HG02588 (cell line): ENCODE data around the gene HMCES.

Experiments used
- ATAC-seq: cut with Tn5 transposase; IDR thresholded peaks from one replicate; pipeline ENCODE4 v1.9.1; 2021; ENCODE audit warnings: mild to moderate bottlenecking, moderate library complexity; ENCODE audit not compliant: unreplicated experiment

The HMCES gene

DNA sequence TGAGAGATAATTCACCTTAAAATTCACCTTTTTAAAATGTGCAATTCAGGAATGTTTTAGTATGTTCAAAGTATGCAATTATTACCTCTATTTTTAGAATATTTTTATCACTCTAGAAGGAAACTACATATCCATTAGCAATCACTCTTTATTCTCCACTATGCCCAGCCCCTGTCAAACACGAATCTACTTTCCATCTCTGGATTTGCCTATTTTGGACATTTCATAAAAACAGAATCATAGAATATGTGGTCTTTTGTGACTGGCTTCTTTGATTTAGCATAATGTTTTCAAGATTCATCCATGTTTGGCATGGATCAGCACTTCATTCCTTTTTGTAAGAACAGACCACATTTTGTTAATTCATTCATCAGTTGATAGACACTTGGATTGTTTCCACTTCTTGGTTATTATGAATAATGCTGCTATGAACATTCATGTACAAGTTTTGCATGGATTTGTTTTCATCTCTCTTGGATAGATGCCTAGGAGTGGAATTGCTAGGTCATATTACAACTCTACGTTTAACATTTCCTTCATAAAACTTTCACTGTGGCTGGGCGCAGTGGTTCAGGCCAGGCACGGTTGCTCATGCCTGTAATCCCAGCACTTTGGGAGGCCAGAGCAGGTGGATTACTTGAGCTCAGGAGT is 12.7 kb downstream of the HMCES start:
- ATAC-seq = no peak

DNA sequence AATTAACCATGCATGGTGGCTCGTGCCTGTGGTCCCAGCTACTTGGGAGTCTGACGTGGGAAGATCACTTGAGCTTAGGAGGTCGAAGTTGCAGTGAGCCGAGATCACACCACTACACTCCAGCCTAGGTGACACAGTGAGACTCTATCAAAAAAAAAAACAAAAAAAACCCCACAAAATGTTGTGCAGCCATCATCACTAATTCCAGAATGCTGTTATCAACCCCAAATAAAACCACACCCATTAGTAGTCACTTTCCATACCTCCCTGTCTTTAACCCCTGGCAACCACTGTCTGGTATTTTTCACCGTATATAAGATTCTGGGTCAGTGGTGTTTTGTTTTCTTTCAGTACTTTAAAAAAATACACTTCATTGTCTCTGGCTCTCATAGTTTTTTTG is 16.6 kb downstream of the HMCES start:
- no peak for ATAC-seq

DNA sequence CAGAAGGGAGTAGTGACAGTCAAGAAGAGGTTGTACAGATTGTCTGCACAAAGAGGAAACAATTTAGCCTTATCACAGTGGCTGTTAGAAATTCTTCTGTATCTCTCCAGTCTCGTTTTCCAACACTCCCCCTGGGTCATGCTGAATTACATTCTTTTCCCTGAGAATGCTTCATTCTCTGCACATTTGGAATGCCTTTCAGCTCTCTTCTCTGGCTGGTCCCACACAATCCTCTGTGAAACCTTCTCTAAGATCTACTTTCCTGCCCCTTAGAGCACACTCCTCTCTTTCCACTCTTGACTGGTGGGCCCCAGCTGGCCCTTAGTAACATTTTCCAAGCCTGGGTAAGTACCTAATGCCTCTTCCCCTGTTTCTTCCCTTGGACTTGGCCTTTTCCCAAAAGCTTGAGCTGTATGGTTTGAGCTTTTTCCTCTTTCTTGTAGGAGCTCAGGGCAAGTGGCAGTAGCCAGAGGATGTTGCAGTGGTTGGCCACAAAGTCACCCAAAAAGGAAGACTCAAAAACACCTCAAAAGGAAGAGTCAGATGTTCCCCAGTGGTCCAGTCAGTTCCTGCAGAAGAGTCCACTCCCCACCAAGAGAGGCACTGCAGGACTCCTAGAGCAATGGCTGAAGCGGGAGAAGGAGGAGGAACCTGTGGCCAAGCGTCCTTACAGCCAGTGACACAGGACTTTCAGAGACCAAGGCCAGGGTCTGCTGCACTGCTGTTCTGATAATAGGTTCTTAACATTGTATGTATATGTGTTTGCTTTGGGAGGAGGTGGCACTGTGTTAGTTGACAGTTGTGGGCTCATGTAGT is 25.7 kb downstream of the HMCES start:
- no peak for ATAC-seq

- no peak for ATAC-seq
These were observed 26.2 kb downstream of the HMCES start for GRCh38 chr3:129304962-129305222.

DNA sequence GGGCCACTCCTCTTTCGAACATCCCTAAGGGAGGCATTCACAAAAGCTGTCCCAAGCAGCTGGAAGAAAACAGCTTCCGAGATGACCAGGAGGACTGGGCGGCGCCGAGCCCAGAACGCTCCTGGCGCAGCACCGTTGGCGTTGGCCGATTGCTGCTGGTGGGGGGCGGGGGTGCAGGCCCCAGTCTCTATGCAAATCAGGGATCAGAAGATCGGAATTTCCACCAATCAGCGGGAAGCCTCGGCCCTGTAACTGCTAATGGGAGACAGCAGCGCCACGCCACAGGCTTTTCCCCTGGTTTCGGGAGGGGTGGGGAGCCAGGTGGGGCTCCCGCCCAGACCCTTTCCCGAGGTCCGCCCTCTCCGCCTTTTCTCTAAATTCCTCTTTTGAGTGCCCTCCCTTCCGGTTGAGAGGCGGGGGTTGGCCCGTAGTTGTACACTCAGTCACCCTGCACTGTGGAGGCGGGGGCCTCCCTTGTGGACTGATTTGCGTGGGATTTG is 27.0 kb downstream of the HMCES start:
- ATAC-seq = peak; percentile 39

GRCh38 chr3:129308636-129309035 is 30.0 kb downstream of the HMCES start:
- no peak for ATAC-seq

DNA sequence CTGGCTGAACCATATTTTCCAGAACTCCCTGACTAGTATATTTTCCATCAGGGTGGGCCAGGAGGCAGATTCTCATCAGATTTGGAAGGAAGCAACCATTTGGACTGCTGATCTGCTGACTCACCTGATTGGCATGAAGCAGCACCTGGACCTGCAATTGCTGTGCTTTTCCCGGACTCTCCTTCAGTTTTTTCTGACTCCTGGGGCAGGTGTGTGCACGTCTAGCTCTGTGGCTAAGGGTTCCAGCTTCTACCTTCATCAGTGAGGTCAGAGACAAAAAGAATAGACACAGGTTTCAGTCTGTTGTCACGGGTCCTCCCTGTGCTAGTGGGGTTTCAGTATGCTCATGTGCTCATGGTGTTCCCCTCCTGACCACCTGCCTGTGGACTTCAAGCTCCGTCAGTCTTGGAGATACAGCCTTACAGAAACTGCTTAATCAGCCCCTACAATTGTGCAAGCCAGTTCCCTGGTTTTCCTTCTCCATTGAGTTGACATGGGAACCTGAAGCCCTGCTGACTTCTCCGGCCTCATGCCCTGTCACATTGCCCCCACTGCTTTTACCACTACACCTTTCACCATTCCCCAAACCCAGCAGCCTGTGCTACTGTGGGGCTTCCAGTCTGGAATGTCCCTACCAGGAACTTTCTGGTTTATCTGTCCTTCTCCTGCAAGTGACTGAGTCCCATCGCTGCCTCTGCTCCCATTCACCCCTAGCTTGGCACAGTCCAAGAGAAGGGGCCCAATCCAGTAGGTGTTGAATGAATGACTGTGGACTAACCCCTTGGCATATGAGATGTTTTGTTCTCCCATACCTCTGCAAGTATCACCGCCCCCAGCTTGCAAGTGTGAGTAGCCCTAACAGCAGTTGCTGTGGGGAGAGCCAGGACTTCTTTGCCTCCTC is 31.7 kb downstream of the HMCES start:
- ATAC-seq = no peak

DNA sequence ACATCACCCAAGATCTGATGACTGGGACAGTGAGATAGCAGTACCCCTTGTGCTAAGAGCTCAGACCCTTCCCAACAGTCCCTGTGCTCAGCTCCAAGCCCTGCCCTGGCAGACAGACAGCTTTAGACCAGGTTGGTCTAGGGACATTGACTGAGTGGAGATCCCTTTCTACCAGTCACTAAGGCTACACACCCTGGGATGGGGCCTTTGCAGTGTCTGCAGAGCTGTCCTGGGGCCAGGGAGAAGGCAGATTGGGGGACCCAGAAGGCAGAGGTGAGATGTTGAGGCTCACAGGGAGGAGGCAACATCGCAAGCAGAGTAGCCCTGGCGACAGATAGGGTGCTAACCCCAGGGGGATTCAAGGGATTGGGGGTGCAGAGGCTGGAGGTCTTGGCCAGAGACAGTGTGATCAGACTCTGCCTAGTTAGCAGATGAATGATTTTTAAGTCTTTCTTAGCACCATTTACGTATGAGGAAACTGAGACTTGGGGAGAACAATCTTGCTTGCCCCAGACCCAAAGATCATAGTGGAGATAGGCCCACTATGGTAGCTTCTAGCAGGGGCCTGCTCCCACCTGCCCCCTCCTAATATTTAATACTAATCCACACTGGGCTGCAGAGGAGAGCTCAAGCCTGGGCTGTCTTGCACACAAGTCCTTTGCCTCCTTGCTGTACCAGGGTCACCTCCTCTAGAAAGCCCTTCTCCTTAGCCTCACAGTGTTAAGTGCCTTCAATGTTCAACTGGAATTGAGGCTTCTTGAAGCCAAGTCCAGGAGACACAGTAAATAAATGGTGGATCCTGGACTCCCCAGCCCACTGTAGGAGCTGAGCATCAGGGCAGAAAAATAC is 32.6 kb downstream of the HMCES start:
- no peak for ATAC-seq

GRCh38 chr3:129312021-129312639 is 33.5 kb downstream of the HMCES start:
- no peak for ATAC-seq

GRCh38 chr3:129312671-129313414 is 34.2 kb downstream of the HMCES start:
- ATAC-seq = no peak

GRCh38 chr3:129313415-129313664 is 34.7 kb downstream of the HMCES start:
- ATAC-seq = no peak

DNA sequence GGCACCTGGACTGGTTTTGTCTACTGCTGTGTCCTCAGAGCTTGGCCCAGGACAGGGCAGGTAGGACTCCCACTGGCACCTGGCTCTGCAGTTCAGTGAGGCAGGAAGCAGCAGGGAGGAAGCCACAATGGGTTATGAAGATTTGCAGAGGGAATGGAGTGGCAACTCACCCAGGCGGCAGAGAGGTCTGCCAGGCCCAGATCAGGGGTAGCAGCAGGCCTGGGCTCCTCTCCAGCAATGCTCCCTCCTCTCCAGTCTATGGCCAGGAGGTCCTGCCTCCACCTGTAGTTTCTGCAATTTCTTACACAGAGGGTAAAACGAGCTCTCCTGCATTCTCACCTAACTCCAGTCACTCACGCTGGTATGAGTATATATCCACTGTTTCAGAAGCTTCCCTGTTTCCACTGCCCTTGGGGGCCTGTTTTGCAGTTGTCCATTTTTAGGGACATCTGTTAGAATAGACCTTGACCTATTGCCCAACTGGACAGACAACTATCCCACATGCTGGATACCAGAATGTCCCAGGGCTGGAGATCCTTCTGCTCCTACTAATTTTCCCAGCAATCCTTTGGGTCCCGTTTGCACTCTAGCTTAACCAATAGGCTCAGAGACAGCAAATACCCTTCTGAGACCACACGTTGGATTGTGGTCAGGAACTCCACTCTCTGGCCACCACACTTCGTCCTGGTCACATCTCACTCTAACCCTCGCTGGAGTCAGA is 35.2 kb downstream of the HMCES start:
- ATAC-seq = no peak

DNA sequence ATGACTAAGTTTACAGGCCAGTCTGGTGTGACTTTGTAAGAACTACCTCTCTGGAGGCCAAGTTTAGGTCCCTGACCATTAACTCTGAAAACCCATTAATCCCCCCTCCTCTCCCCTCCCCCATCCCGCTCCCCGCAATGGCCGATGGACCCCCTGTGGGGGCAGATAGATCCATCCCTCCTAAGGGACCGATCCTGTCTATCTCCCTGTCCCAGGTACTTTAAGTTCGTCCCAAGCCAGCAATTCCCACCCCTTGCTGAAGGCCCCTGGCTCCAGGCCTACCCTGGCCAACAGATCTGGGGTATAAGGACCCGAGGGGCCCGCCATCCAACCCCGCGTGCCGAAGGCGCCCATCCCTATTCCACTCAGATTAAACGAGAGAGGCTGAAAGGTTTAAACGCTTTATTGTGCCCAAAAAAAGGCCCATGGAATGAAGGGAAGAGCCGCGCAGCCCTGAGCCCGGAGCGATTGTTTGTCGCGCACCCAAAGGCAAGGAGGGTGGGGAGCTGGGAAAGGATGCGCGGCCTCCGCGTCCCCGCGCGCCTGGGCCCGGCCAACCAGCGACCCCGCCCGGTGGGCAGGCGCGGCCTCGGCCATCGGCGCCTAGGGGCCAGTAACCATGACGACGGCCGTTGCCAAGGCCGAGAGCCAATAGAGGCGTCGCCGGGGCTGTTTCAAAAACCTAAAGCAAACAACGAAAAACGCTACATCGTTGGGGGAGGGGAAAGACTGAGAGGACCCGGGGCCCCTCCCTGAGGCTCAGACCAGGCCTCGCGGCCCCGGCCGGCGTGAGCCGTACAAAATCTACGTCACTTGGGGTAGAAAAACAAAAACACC is 35.9 kb downstream of the HMCES start:
- ATAC-seq = no peak

DNA sequence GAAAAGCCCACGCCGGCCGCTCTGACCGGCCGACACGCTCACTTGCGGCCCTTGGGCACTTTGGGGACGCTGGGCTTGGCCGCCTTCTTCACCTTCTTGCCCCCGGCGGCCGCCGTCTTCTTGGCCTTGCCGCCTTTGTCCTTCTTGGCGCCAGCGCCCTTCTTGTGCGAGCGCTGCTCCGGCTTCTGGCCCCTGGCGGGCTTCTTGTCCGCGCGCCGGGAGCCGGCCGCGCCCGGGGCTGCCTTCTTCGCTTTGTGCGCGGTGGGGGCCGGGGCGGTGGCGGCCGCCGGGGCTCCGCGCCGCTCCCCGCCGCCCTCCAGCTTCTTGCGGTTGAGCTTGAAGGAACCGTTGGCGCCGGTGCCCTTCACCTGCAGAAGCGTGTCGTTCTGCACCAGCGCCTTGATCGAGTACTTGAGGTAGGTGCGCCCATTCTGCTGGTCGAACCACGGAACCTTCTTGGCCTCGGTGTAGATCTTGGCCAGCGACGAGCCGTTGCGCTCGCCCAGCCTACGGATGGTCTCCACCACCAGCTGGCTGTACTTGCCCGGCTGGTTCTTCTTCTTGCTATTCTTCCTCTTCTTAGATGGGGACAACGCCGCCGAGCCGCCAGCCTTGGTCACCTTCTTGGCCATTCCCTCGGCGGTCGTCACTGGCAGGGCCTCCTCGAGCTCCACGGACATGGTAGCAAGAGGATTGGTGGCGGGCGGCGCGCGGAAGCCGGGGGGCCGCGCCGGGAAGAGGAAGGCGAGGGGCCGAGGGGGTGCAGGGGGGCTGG is 36.7 kb downstream of the HMCES start:
- ATAC-seq = no peak

DNA sequence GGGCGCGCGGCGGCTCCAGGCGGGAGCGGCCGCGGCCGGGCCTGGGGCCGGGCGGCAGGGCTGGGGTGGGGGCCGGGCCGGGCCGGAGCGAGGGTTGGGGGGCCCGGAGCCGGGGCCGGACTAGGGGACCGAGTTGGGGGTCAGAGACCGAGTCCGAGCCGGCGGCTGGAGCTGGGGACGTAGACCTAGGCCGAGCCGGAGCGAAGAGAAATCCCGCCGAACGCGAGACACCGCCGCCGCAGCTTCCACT is 37.3 kb downstream of the HMCES start:
- no peak for ATAC-seq

GRCh38 chr3:129316248-129317013 is 37.8 kb downstream of the HMCES start:
- ATAC-seq = peak; percentile 40
